Mesothelial cell of epicardium (in vitro differentiated cells): ENCODE measurements around the gene EIF2B5. TPM values are rescaled to one million over a fixed set of nuclear protein-coding genes. Genes with fewer than 3 reads are reported as not detected.

Experiments used
- DNase-seq, 2 experiments: peaks; one replicate each; pipeline ENCODE4 v3.0.0; 2021; ENCODE audit warnings: low spot score in 2 of 2; ENCODE audit not compliant: unreplicated experiment in 2 of 2
- H3K27ac Mint-ChIP-seq: 2 replicates; pipeline ENCODE4 v1.8.0; 2021; ENCODE audit warnings: mixed read lengths
- H3K27me3 Mint-ChIP-seq: 2 replicates; pipeline ENCODE4 v1.8.0; 2021; ENCODE audit warnings: low read depth, mixed read lengths
- H3K36me3 Mint-ChIP-seq: 2 replicates; pipeline ENCODE4 v1.8.0; 2021; ENCODE audit warnings: mixed read lengths
- H3K4me1 Mint-ChIP-seq: 2 replicates; pipeline ENCODE4 v1.8.0; 2021; ENCODE audit warnings: mixed read lengths
- H3K4me3 Mint-ChIP-seq: 2 replicates; pipeline ENCODE4 v1.8.0; 2021; ENCODE audit warnings: mild to moderate bottlenecking, moderate library complexity, mixed read lengths
- H3K9me3 Mint-ChIP-seq: 2 replicates; pipeline ENCODE4 v1.8.0; 2021; ENCODE audit warnings: mixed read lengths
- total RNA-seq: library from RNA; stranded (reverse); gene quantifications from 3 replicates; pipeline ENCODE4 v1.2.1, GENCODE V29; 2021
- TF ChIP-seq, protein P1 (sequence below): fragments of 200-600 bp; sonication (generic); IDR thresholded peaks from one replicate; pipeline ENCODE4 v1.5.0; 2021; ENCODE audit warnings: antibody characterized with exemption; ENCODE audit not compliant: unreplicated experiment

The EIF2B5 gene
- total RNA-seq, 1 donor from 2014 or later, result 42.2 TPM

DNA sequence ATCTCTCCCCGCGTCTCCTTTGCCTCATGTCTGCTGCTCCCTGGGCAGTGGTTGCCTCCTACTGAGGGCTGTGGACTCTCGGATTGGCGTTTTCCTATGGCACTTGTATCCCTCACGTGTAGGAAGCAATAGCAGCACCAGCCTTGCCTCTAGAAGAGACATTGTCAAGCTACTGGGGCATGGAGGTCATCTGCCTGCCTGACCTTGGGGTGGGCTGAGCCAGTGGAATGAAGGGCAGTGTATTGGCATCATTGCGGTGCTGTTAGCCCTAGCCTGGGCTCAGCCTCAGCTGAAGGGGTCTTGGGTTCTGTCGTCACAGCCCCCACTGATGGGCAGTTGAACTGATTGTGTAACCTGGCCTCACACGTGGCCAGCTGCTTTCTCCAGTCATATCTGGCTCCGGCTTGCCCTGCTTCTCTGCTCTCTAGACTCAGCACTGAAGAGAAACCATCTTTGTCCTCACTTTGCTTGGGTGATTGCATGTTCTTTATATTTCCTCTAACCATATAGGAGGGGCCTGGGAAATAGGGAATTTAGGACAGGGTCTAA lies 58.9 kb downstream of the EIF2B5 start:
- no peaks in the 10 kb centered on the region for H3K27me3 Mint-ChIP-seq
- no peak overlapping the region for H3K27ac Mint-ChIP-seq
- no peaks in the 10 kb centered on the region for H3K4me1 Mint-ChIP-seq
- TF ChIP-seq, protein P1, sequence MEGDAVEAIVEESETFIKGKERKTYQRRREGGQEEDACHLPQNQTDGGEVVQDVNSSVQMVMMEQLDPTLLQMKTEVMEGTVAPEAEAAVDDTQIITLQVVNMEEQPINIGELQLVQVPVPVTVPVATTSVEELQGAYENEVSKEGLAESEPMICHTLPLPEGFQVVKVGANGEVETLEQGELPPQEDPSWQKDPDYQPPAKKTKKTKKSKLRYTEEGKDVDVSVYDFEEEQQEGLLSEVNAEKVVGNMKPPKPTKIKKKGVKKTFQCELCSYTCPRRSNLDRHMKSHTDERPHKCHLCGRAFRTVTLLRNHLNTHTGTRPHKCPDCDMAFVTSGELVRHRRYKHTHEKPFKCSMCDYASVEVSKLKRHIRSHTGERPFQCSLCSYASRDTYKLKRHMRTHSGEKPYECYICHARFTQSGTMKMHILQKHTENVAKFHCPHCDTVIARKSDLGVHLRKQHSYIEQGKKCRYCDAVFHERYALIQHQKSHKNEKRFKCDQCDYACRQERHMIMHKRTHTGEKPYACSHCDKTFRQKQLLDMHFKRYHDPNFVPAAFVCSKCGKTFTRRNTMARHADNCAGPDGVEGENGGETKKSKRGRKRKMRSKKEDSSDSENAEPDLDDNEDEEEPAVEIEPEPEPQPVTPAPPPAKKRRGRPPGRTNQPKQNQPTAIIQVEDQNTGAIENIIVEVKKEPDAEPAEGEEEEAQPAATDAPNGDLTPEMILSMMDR, result no peak
- H3K36me3 Mint-ChIP-seq, result peaks cover 33% of the 10 kb centered on the region
- H3K4me3 Mint-ChIP-seq, result no peak overlapping the region
- H3K9me3 Mint-ChIP-seq, result no peaks in the 10 kb centered on the region
- no peak for DNase-seq

Other genes with a start within 250 kb of the EIF2B5 start
- 60.4 to 63.4 TPM (median 62.3 TPM) in 3 replicates for gene ABCC5, start 117.5 kb upstream of the EIF2B5 start, total RNA-seq
- not detected in 3 replicates for gene HTR3D, start 103.6 kb upstream of the EIF2B5 start, total RNA-seq
- not detected in 3 replicates for gene HTR3C, start 82.3 kb upstream of the EIF2B5 start, total RNA-seq
- not detected in 3 replicates for gene HTR3E, start 38.3 kb upstream of the EIF2B5 start, total RNA-seq
- 158 to 162 TPM (median 159 TPM) in 3 replicates for gene DVL3, start 20.0 kb downstream of the EIF2B5 start, total RNA-seq
- gene AP2M1, start 39.5 kb downstream of the EIF2B5 start, total RNA-seq, result 247 to 261 TPM (median 254 TPM) in 3 replicates
- 65.7 to 67.9 TPM (median 67.8 TPM) in 3 replicates for gene ABCF3, start 50.8 kb downstream of the EIF2B5 start, total RNA-seq
- gene VWA5B2, start 94.2 kb downstream of the EIF2B5 start, total RNA-seq, result 0.36 to 1.1 TPM (median 0.78 TPM) in 3 replicates
- 36.0 to 40.9 TPM (median 36.6 TPM) in 3 replicates for gene ALG3, start 113.6 kb downstream of the EIF2B5 start, total RNA-seq
- gene EEF1AKMT4, start 114.3 kb downstream of the EIF2B5 start, total RNA-seq, result 3.8 to 4.9 TPM (median 4.2 TPM) in 3 replicates
- 0.16 TPM in 2 of 3 replicates, not detected in the other for gene CAMK2N2, start 126.2 kb downstream of the EIF2B5 start, total RNA-seq
- not detected in 3 replicates for gene ECE2, start 140.7 kb downstream of the EIF2B5 start, total RNA-seq
- 223 to 240 TPM (median 232 TPM) in 3 replicates for gene PSMD2, start 163.9 kb downstream of the EIF2B5 start, total RNA-seq
- 364 to 377 TPM (median 376 TPM) in 3 replicates for gene EIF4G1, start 179.2 kb downstream of the EIF2B5 start, total RNA-seq
- gene FAM131A, start 202.2 kb downstream of the EIF2B5 start, total RNA-seq, result 14.3 to 17.4 TPM (median 15.1 TPM) in 3 replicates
- 16.6 to 17.0 TPM (median 16.9 TPM) in 3 replicates for gene CLCN2, start 226.2 kb downstream of the EIF2B5 start, total RNA-seq
- 76.4 to 82.4 TPM (median 78.7 TPM) in 3 replicates for gene POLR2H, start 226.4 kb downstream of the EIF2B5 start, total RNA-seq
- 0.56 to 1.1 TPM (median 0.63 TPM) in 3 replicates for gene THPO, start 242.8 kb downstream of the EIF2B5 start, total RNA-seq
- gene CHRD, start 244.7 kb downstream of the EIF2B5 start, total RNA-seq, result 5.6 to 6.8 TPM (median 6.4 TPM) in 3 replicates